HEK293 (cell line): ENCODE data around the gene YWHAE.
A peak's percentile ranks its signal among the peaks of the same experiment; 100 is the strongest.

Experiments
- BCL11B ChIP-seq: fragments of 450-650 bp; formaldehyde crosslinking; IDR thresholded peaks from 2 replicates; pipeline ENCODE4 v1.5.1; 2016; ENCODE audit warnings: low read depth, missing biosample characterization, missing genetic modification characterization
- GFI1B ChIP-seq: fragments of 450-650 bp; formaldehyde crosslinking; IDR thresholded peaks from 2 replicates; pipeline ENCODE4 v1.5.1; 2016; ENCODE audit warnings: missing biosample characterization, missing genetic modification characterization
- GLIS2 ChIP-seq: fragments of 450-650 bp; formaldehyde crosslinking; IDR thresholded peaks from 2 replicates; pipeline ENCODE4 v1.5.1; 2016; ENCODE audit warnings: missing biosample characterization, missing genetic modification characterization
- IKZF3 ChIP-seq: fragments of 450-650 bp; IDR thresholded peaks from 2 replicates; pipeline ENCODE4 v1.5.0; 2018; ENCODE audit warnings: missing biosample characterization, mild to moderate bottlenecking, missing genetic modification characterization, moderate library complexity
- KLF10 ChIP-seq: fragments of 450-650 bp; IDR thresholded peaks from 2 replicates; pipeline ENCODE4 v1.5.1; 2018; ENCODE audit warnings: missing biosample characterization, mild to moderate bottlenecking, missing genetic modification characterization
- MYNN ChIP-seq: fragments of 450-650 bp; formaldehyde crosslinking; IDR thresholded peaks from 2 replicates; pipeline ENCODE4 v1.5.1; 2016; ENCODE audit warnings: missing biosample characterization, missing genetic modification characterization, borderline replicate concordance
- OVOL3 ChIP-seq: fragments of 450-650 bp; formaldehyde crosslinking; IDR thresholded peaks from 2 replicates; pipeline ENCODE4 v1.5.1; 2016; ENCODE audit warnings: missing biosample characterization, missing genetic modification characterization
- PATZ1 ChIP-seq: fragments of 450-650 bp; formaldehyde crosslinking; IDR thresholded peaks from 2 replicates; pipeline ENCODE4 v1.5.1; 2016; ENCODE audit warnings: missing biosample characterization, missing genetic modification characterization
- SCRT1 ChIP-seq: fragments of 450-650 bp; formaldehyde crosslinking; IDR thresholded peaks from 2 replicates; pipeline ENCODE4 v1.5.1; 2016; ENCODE audit warnings: missing biosample characterization, missing genetic modification characterization, borderline replicate concordance
- ZIC2 ChIP-seq: fragments of 450-650 bp; formaldehyde crosslinking; IDR thresholded peaks from 2 replicates; pipeline ENCODE4 v1.5.1; 2016; ENCODE audit warnings: missing biosample characterization, missing genetic modification characterization
- ZNF132 ChIP-seq: fragments of 450-650 bp; formaldehyde crosslinking; IDR thresholded peaks from 2 replicates; pipeline ENCODE4 v1.5.1; 2017; ENCODE audit warnings: missing biosample characterization, missing genetic modification characterization, borderline replicate concordance
- ZNF140 ChIP-seq: fragments of 450-650 bp; formaldehyde crosslinking; IDR thresholded peaks from 2 replicates; pipeline ENCODE4 v1.5.1; 2016; ENCODE audit warnings: missing biosample characterization, missing genetic modification characterization
- ZNF16 ChIP-seq: fragments of 450-650 bp; formaldehyde crosslinking; IDR thresholded peaks from 2 replicates; pipeline ENCODE4 v1.5.1; 2016; ENCODE audit warnings: low read depth, missing biosample characterization, missing genetic modification characterization
- ZNF239 ChIP-seq: fragments of 450-650 bp; formaldehyde crosslinking; IDR thresholded peaks from 2 replicates; pipeline ENCODE4 v1.5.1; 2016; ENCODE audit warnings: missing biosample characterization, missing genetic modification characterization
- ZNF292 ChIP-seq: fragments of 450-650 bp; formaldehyde crosslinking; IDR thresholded peaks from 2 replicates; pipeline ENCODE4 v1.5.1; 2016; ENCODE audit warnings: low read depth, missing biosample characterization, missing genetic modification characterization, borderline replicate concordance
- ZNF354C ChIP-seq: fragments of 450-650 bp; formaldehyde crosslinking; IDR thresholded peaks from 2 replicates; pipeline ENCODE4 v1.5.1; 2016; ENCODE audit warnings: missing biosample characterization, missing genetic modification characterization, low read depth, borderline replicate concordance
- ZNF571 ChIP-seq: fragments of 450-650 bp; formaldehyde crosslinking; IDR thresholded peaks from 2 replicates; pipeline ENCODE4 v1.5.0; 2017; ENCODE audit warnings: missing biosample characterization, missing genetic modification characterization
- ZNF585B ChIP-seq: fragments of 450-650 bp; formaldehyde crosslinking; IDR thresholded peaks from 2 replicates; pipeline ENCODE4 v1.5.1; 2016; ENCODE audit warnings: missing biosample characterization, missing genetic modification characterization
- ZNF629 ChIP-seq: fragments of 450-650 bp; formaldehyde crosslinking; IDR thresholded peaks from 2 replicates; pipeline ENCODE4 v1.5.1; 2017; ENCODE audit warnings: missing biosample characterization, missing genetic modification characterization
- ZNF658 ChIP-seq: fragments of 450-650 bp; formaldehyde crosslinking; IDR thresholded peaks from 2 replicates; pipeline ENCODE4; 2016; ENCODE audit warnings: missing biosample characterization, missing genetic modification characterization
- ZNF837 ChIP-seq: fragments of 450-650 bp; formaldehyde crosslinking; IDR thresholded peaks from 2 replicates; pipeline ENCODE4 v1.5.1; 2016; ENCODE audit warnings: missing biosample characterization, missing genetic modification characterization
- ZNF843 ChIP-seq: fragments of 450-650 bp; formaldehyde crosslinking; IDR thresholded peaks from 2 replicates; pipeline ENCODE4 v1.5.1; 2016; ENCODE audit warnings: missing biosample characterization, missing genetic modification characterization
- TF ChIP-seq, protein P1 (sequence below): fragments of 450-650 bp; formaldehyde crosslinking; IDR thresholded peaks from 2 replicates; pipeline ENCODE4 v1.5.1; 2016; ENCODE audit warnings: missing biosample characterization, missing genetic modification characterization, low read depth
- TF ChIP-seq, protein P2 (sequence below): fragments of 450-650 bp; formaldehyde crosslinking; IDR thresholded peaks from 2 replicates; pipeline ENCODE4 v1.5.1; 2016; ENCODE audit warnings: missing biosample characterization, missing genetic modification characterization
- TF ChIP-seq, protein P3 (sequence below): fragments of 450-650 bp; formaldehyde crosslinking; IDR thresholded peaks from 2 replicates; pipeline ENCODE4 v1.5.1; 2016; ENCODE audit warnings: missing biosample characterization, missing genetic modification characterization
- TF ChIP-seq, protein P4 (sequence below): fragments of 450-650 bp; formaldehyde crosslinking; IDR thresholded peaks from 2 replicates; pipeline ENCODE4 v1.5.1; 2016; ENCODE audit warnings: missing biosample characterization, missing genetic modification characterization, borderline replicate concordance
- TF ChIP-seq, protein P5 (sequence below): fragments of 450-650 bp; formaldehyde crosslinking; IDR thresholded peaks from 2 replicates; pipeline ENCODE4 v1.5.1; 2017; ENCODE audit warnings: missing biosample characterization, missing genetic modification characterization
- TF ChIP-seq, protein P6 (sequence below): fragments of 450-650 bp; formaldehyde crosslinking; IDR thresholded peaks from 2 replicates; pipeline ENCODE4 v1.5.0; 2017; ENCODE audit warnings: missing biosample characterization, missing genetic modification characterization, borderline replicate concordance

The YWHAE gene

DNA sequence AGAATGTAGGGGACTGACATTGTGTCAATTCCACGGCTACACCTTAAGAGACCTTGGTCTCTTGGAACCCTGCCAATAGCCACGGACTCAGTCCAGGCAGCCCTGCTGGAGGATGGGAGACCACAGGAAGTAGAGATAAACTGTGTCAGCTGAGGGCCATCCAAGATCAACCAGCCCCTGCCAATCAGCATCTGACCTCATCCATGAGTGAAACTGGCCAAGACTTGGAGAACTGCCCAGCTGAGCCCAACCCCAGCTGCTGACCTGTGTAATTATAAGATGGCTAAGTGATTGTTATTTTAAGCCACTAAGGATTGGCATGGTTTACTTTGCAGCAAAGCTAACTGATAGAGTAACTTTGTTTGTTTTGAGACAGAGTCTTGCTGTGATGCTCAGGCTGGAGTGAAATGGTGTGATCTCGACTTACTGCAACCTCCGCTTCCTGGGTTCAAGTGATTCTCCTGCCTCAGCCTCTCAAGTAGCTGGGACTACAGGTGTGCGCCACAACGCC lies 13.3 kb upstream of the YWHAE start (continued):
- TF ChIP-seq GFI1B (tag by site-specific recombination) (0 out of 2 replicates have a peak, but pooled peaks have one; percentile 54), ZNF658 (tag by site-specific recombination) (no peak), ZNF132 (no peak), ZNF571 (tag by site-specific recombination) (no peak), ZNF16 (tag by site-specific recombination) (no peak), ZNF837 (tag by site-specific recombination) (no peak), IKZF3 (no peak; the same call in 1 of the 2 replicates), ZNF354C (tag by site-specific recombination) (no peak), ZNF585B (tag by site-specific recombination) (no peak), BCL11B (tag by site-specific recombination) (no peak), PATZ1 (peak; percentile 45; the same call in 1 of the 2 replicates), ZIC2 (tag by site-specific recombination) (peak; percentile 51; the same call in 1 of the 2 replicates), KLF10 (tag by site-specific recombination) (peak; percentile 42; the same call in 1 of the 2 replicates), ZNF843 (tag by site-specific recombination) (peak; percentile 73), ZNF239 (tag by site-specific recombination) (no peak), ZNF292 (no peak), GLIS2 (no peak), ZNF629 (tag by site-specific recombination) (peak; percentile 86), OVOL3 (tag by site-specific recombination) (no peak), ZNF140 (tag by site-specific recombination) (no peak), SCRT1 (tag by site-specific recombination) (0 out of 2 replicates have a peak, but pooled peaks have one; percentile 30), MYNN (tag by site-specific recombination) (no peak)
- TF ChIP-seq, protein P1, sequence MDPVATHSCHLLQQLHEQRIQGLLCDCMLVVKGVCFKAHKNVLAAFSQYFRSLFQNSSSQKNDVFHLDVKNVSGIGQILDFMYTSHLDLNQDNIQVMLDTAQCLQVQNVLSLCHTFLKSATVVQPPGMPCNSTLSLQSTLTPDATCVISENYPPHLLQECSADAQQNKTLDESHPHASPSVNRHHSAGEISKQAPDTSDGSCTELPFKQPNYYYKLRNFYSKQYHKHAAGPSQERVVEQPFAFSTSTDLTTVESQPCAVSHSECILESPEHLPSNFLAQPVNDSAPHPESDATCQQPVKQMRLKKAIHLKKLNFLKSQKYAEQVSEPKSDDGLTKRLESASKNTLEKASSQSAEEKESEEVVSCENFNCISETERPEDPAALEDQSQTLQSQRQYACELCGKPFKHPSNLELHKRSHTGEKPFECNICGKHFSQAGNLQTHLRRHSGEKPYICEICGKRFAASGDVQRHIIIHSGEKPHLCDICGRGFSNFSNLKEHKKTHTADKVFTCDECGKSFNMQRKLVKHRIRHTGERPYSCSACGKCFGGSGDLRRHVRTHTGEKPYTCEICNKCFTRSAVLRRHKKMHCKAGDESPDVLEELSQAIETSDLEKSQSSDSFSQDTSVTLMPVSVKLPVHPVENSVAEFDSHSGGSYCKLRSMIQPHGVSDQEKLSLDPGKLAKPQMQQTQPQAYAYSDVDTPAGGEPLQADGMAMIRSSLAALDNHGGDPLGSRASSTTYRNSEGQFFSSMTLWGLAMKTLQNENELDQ (tag by site-specific recombination): no peak
- TF ChIP-seq, protein P2, sequence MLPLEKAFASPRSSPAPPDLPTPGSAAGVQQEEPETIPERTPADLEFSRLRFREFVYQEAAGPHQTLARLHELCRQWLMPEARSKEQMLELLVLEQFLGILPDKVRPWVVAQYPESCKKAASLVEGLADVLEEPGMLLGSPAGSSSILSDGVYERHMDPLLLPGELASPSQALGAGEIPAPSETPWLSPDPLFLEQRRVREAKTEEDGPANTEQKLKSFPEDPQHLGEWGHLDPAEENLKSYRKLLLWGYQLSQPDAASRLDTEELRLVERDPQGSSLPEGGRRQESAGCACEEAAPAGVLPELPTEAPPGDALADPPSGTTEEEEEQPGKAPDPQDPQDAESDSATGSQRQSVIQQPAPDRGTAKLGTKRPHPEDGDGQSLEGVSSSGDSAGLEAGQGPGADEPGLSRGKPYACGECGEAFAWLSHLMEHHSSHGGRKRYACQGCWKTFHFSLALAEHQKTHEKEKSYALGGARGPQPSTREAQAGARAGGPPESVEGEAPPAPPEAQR (tag by site-specific recombination): no peak
- TF ChIP-seq, protein P3, sequence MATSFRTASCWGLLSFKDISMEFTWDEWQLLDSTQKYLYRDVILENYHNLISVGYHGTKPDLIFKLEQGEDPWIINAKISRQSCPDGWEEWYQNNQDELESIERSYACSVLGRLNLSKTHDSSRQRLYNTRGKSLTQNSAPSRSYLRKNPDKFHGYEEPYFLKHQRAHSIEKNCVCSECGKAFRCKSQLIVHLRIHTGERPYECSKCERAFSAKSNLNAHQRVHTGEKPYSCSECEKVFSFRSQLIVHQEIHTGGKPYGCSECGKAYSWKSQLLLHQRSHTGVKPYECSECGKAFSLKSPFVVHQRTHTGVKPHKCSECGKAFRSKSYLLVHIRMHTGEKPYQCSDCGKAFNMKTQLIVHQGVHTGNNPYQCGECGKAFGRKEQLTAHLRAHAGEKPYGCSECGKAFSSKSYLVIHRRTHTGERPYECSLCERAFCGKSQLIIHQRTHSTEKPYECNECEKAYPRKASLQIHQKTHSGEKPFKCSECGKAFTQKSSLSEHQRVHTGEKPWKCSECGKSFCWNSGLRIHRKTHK (tag by site-specific recombination): no peak
- TF ChIP-seq, protein P4, sequence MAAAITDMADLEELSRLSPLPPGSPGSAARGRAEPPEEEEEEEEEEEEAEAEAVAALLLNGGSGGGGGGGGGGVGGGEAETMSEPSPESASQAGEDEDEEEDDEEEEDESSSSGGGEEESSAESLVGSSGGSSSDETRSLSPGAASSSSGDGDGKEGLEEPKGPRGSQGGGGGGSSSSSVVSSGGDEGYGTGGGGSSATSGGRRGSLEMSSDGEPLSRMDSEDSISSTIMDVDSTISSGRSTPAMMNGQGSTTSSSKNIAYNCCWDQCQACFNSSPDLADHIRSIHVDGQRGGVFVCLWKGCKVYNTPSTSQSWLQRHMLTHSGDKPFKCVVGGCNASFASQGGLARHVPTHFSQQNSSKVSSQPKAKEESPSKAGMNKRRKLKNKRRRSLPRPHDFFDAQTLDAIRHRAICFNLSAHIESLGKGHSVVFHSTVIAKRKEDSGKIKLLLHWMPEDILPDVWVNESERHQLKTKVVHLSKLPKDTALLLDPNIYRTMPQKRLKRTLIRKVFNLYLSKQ (tag by site-specific recombination): no peak
- TF ChIP-seq, protein P5, sequence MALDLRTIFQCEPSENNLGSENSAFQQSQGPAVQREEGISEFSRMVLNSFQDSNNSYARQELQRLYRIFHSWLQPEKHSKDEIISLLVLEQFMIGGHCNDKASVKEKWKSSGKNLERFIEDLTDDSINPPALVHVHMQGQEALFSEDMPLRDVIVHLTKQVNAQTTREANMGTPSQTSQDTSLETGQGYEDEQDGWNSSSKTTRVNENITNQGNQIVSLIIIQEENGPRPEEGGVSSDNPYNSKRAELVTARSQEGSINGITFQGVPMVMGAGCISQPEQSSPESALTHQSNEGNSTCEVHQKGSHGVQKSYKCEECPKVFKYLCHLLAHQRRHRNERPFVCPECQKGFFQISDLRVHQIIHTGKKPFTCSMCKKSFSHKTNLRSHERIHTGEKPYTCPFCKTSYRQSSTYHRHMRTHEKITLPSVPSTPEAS (tag by site-specific recombination): 0 out of 2 replicates have a peak, but pooled peaks have one; percentile 10
- TF ChIP-seq, protein P6, sequence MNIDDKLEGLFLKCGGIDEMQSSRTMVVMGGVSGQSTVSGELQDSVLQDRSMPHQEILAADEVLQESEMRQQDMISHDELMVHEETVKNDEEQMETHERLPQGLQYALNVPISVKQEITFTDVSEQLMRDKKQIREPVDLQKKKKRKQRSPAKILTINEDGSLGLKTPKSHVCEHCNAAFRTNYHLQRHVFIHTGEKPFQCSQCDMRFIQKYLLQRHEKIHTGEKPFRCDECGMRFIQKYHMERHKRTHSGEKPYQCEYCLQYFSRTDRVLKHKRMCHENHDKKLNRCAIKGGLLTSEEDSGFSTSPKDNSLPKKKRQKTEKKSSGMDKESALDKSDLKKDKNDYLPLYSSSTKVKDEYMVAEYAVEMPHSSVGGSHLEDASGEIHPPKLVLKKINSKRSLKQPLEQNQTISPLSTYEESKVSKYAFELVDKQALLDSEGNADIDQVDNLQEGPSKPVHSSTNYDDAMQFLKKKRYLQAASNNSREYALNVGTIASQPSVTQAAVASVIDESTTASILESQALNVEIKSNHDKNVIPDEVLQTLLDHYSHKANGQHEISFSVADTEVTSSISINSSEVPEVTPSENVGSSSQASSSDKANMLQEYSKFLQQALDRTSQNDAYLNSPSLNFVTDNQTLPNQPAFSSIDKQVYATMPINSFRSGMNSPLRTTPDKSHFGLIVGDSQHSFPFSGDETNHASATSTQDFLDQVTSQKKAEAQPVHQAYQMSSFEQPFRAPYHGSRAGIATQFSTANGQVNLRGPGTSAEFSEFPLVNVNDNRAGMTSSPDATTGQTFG: no peak
